Glutamatergic neuron (in vitro differentiated cells): ENCODE data around the gene KIRREL1. TPM values are rescaled to one million over a fixed set of nuclear protein-coding genes. Genes with fewer than 3 reads are reported as not detected.

Source experiments
- DNase-seq: peaks from one replicate; pipeline ENCODE4 v3.0.0; 2022
- H3K27ac Mint-ChIP-seq: one replicate; pipeline ENCODE4 v1.8.0; 2020; ENCODE audit warnings: mild to moderate bottlenecking, mixed read lengths, inconsistent platforms; ENCODE audit not compliant: unreplicated experiment
- H3K27me3 Mint-ChIP-seq: one replicate; pipeline ENCODE4 v1.8.0; 2020; ENCODE audit warnings: mild to moderate bottlenecking, moderate library complexity, mixed read lengths, inconsistent platforms; ENCODE audit not compliant: unreplicated experiment
- H3K36me3 Mint-ChIP-seq: one replicate; pipeline ENCODE4 v1.8.0; 2020; ENCODE audit warnings: mild to moderate bottlenecking, mixed read lengths, inconsistent platforms; ENCODE audit not compliant: unreplicated experiment
- H3K4me1 Mint-ChIP-seq: one replicate; pipeline ENCODE4 v1.8.0; 2020; ENCODE audit warnings: mild to moderate bottlenecking, low read depth, mixed read lengths, inconsistent platforms; ENCODE audit not compliant: unreplicated experiment
- H3K4me3 Mint-ChIP-seq: one replicate; pipeline ENCODE4 v1.8.0; 2020; ENCODE audit warnings: mild to moderate bottlenecking, mixed read lengths, inconsistent platforms; ENCODE audit not compliant: unreplicated experiment
- H3K9me3 Mint-ChIP-seq: one replicate; pipeline ENCODE4 v1.8.0; 2020; ENCODE audit warnings: mild to moderate bottlenecking, moderate library complexity, mixed read lengths, inconsistent platforms; ENCODE audit not compliant: unreplicated experiment
- total RNA-seq: library from RNA; stranded (reverse); fragmentation: NEBNext Ultra II Directional; extraction: Animal tissue kit (Norgen Biotek cat#: 25700); gene quantifications from one replicate; pipeline ENCODE4 v1.2.1, GENCODE V29; 2021; ENCODE audit not compliant: unreplicated experiment
- TF ChIP-seq, protein P1 (sequence below): fragments of 200-600 bp; sonication (generic); IDR thresholded peaks from one replicate; pipeline ENCODE4 v1.5.0; 2021; ENCODE audit not compliant: partially characterized antibody, unreplicated experiment

The KIRREL1 gene
- total RNA-seq, 1 donor from 2014 or later: 8.1 TPM

DNA sequence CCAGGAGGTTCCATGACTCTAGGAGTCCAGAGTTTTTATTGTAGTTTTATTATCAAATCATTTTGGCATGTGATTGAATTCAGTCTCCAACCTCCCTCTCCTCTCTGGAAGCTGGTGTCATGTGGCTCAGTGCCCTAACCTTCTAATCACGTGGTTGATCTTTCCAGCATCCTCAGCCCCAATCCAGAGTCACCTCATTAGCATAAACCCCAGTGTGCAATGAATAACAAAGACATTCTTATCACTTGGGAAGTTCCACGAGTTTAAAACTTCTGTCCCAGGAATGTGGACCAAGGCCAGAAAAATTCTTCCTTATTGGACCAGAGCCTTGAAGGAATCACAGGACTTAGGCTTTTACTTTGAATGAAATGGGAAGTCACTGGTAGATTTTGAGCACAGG is 52.2 kb downstream of the KIRREL1 start:
- no peaks in the 10 kb centered on the region for H3K36me3 Mint-ChIP-seq
- peaks cover 4% of the 10 kb centered on the region for H3K4me1 Mint-ChIP-seq
- no peak overlapping the region for H3K4me3 Mint-ChIP-seq

DNA sequence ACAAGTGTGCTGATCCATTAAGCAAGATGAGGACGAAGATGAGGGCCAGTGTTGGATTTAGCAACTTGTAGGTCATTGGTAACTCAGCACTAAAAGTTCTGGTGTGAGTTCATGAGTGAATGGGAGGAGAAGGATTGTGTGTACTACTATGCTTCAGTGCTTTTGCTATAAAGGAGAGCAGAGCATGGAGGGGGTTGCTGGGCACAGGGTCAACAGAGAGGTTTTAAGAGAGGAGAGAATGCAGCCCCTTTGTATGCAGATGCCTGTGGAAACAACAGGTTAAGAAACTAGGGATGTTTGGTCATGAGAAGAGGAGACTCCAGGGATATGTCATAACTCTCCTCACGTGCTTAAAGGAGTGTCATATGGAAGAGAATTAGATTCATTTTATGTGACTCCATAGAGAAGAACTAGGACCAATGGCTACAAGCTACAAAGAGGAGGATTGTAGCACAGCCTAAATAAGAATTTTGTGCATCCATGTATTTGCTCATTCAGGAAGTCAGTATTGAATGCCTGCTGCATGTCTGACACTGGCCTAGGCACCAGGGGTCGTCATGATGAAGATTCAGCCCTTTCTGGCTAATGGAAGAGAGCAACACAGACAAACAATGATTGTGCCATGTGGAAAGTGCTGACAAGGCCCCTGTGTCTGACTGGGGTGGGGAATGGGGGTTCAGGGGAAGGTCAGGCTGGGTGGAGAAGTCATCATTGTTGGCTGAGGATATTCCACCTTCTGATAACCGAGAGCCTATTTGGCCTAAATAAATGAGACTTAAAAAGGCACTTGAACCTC is 53.5 kb downstream of the KIRREL1 start:
- no peak overlapping the region for H3K27ac Mint-ChIP-seq
- no peak overlapping the region for H3K4me3 Mint-ChIP-seq
- H3K4me1 Mint-ChIP-seq: peaks cover 4% of the 10 kb centered on the region
- TF ChIP-seq, protein P1, sequence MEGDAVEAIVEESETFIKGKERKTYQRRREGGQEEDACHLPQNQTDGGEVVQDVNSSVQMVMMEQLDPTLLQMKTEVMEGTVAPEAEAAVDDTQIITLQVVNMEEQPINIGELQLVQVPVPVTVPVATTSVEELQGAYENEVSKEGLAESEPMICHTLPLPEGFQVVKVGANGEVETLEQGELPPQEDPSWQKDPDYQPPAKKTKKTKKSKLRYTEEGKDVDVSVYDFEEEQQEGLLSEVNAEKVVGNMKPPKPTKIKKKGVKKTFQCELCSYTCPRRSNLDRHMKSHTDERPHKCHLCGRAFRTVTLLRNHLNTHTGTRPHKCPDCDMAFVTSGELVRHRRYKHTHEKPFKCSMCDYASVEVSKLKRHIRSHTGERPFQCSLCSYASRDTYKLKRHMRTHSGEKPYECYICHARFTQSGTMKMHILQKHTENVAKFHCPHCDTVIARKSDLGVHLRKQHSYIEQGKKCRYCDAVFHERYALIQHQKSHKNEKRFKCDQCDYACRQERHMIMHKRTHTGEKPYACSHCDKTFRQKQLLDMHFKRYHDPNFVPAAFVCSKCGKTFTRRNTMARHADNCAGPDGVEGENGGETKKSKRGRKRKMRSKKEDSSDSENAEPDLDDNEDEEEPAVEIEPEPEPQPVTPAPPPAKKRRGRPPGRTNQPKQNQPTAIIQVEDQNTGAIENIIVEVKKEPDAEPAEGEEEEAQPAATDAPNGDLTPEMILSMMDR: no peak
- no peaks in the 10 kb centered on the region for H3K36me3 Mint-ChIP-seq
- H3K27me3 Mint-ChIP-seq: no peaks in the 10 kb centered on the region
- DNase-seq: no peak
- H3K9me3 Mint-ChIP-seq: no peaks in the 10 kb centered on the region

More for the DNA sequence above, 52.2 kb downstream of the KIRREL1 start:
- H3K9me3 Mint-ChIP-seq: peaks cover 1% of the 10 kb centered on the region
- TF ChIP-seq, protein P1: no peak
- no peak overlapping the region for H3K27ac Mint-ChIP-seq
- DNase-seq: no peak
- no peaks in the 10 kb centered on the region for H3K27me3 Mint-ChIP-seq

DNA sequence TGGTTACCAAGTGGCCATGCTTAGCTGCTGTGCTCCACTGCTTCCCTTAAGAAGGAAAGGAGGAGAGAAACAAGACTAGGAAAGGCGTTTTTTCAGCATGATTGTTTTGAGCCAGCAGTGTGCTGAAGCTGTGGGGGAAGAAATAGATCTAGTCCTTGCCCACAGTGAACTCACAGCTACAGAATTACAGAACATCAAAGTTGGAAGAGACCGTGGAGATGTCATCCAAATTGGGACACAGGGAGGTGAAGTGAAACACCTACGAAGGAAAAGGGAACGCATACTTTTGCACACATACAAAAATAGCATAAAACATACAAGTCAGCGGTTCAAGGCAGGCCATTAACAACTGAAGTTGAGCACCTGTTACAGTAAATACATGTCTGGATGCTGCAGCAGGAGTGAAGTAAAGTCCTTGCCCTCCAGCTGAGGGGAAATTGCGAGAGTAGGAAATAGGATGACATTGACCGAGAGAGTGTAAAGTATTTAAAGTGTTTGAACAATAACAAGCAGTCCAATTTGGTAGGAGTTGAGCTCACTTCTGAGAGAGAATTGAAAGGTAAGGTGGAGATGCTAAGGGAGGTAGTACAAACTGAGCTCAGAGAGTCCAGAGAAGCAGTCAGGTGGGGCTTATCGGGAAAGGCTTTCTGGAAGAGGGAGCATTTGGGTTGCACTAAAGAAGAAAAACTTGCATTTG is 55.1 kb downstream of the KIRREL1 start:
- H3K4me3 Mint-ChIP-seq: no peak overlapping the region
- no peak for DNase-seq
- no peak overlapping the region for H3K27ac Mint-ChIP-seq
- H3K4me1 Mint-ChIP-seq: peaks cover 4% of the 10 kb centered on the region
- H3K27me3 Mint-ChIP-seq: no peaks in the 10 kb centered on the region
- TF ChIP-seq, protein P1: no peak
- no peaks in the 10 kb centered on the region for H3K9me3 Mint-ChIP-seq
- H3K36me3 Mint-ChIP-seq: no peaks in the 10 kb centered on the region

DNA sequence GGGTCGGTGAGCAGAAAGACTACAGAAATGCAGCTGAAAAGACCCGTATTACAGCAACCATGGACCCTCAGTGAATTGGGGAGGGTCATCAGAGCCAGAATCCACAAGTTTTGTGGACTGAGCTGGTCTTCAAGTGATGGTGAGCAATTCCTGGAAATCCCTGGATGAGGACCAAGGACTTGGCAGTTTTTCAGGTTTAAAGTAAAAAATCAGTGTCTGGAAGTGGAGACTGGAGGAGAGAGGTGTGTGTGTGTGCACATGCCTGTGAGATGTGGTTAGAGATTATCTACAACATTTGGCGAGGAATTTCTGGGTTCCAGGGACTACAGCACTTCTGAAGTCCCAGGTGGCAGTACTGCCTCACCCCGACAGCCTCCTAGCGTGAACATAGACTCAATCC is 56.4 kb downstream of the KIRREL1 start:
- Mint-ChIP-seq H3K4me3 (no peak overlapping the region), H3K27me3 (no peaks in the 10 kb centered on the region), H3K36me3 (no peaks in the 10 kb centered on the region), H3K4me1 (peaks cover 2% of the 10 kb centered on the region), H3K27ac (no peak overlapping the region), H3K9me3 (no peaks in the 10 kb centered on the region)
- TF ChIP-seq, protein P1: no peak
- no peak for DNase-seq

DNA sequence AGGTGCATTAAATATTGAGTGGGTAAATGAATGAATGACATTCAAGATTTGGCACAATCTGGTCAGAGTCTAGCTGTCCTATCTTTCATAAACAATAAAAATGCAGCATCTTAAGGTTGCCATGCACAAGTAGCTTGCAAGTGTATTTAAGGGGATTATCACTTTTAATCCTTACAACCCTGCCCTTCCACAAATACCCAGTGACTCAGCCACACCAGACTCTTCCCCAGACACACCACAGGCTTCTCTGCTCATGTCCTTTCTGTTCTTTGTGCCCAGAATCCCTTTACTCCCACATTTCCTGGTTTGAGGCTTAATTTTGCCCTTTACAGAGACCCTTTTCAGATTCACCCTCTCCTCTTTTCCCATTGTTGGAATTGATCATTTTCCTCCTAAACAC is 59.8 kb downstream of the KIRREL1 start:
- H3K4me3 Mint-ChIP-seq: no peak overlapping the region
- TF ChIP-seq, protein P1: no peak
- H3K4me1 Mint-ChIP-seq: peaks cover 4% of the 10 kb centered on the region
- H3K36me3 Mint-ChIP-seq: no peaks in the 10 kb centered on the region
- no peak for DNase-seq
- H3K27ac Mint-ChIP-seq: no peak overlapping the region
- H3K27me3 Mint-ChIP-seq: no peaks in the 10 kb centered on the region
- no peaks in the 10 kb centered on the region for H3K9me3 Mint-ChIP-seq
